ENCODE results near the gene MMP23B. TPM values are rescaled to one million over a fixed set of nuclear protein-coding genes. Genes with fewer than 3 reads are reported as not detected.
A peak's percentile ranks its signal among the peaks of the same experiment; 100 is the strongest.

Gene MMP23B
- total RNA-seq, 1 donor from 2014 or later, result 4.7 TPM

- Histone ChIP-seq H4K20me1 (ENCODE audit: low read depth) (peaks cover 14% of the 10 kb centered on the region), H3K9me3 (ENCODE audit: low read depth) (no peaks in the 10 kb centered on the region), H3K36me3 (no peaks in the 10 kb centered on the region), H2AFZ (replicated peaks) (no peak overlapping the region), H3K27ac (no peak overlapping the region), H3K9ac (no peak overlapping the region), H3K4me3 (no peak overlapping the region), H3K27me3 (peaks cover 38% of the 10 kb centered on the region), H3K4me2 (no peak overlapping the region), H3K4me1 (peaks cover 4% of the 10 kb centered on the region), H3F3A (ENCODE audit: low read depth) (peaks cover 4% of the 10 kb centered on the region), H3K79me2 (ENCODE audit: low read depth) (no peaks in the 10 kb centered on the region)
- H3K27me3 Mint-ChIP-seq (ENCODE audit: insufficient read depth, low read depth), result peaks cover 6% of the 10 kb centered on the region
- H3K4me1 Mint-ChIP-seq, result peaks cover 2% of the 10 kb centered on the region
- TF ChIP-seq EZH2 (IDR thresholded peaks at IDR 0.05) (no peak), EZH2phosphoT487 (IDR thresholded peaks at IDR 0.05) (no peak)
- TF ChIP-seq, protein P1, sequence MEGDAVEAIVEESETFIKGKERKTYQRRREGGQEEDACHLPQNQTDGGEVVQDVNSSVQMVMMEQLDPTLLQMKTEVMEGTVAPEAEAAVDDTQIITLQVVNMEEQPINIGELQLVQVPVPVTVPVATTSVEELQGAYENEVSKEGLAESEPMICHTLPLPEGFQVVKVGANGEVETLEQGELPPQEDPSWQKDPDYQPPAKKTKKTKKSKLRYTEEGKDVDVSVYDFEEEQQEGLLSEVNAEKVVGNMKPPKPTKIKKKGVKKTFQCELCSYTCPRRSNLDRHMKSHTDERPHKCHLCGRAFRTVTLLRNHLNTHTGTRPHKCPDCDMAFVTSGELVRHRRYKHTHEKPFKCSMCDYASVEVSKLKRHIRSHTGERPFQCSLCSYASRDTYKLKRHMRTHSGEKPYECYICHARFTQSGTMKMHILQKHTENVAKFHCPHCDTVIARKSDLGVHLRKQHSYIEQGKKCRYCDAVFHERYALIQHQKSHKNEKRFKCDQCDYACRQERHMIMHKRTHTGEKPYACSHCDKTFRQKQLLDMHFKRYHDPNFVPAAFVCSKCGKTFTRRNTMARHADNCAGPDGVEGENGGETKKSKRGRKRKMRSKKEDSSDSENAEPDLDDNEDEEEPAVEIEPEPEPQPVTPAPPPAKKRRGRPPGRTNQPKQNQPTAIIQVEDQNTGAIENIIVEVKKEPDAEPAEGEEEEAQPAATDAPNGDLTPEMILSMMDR (IDR thresholded peaks at IDR 0.05), result no peak
- no peak overlapping the region for H3K4me3 Mint-ChIP-seq
- no peaks in the 10 kb centered on the region for H3K36me3 Mint-ChIP-seq
- no peaks in the 10 kb centered on the region for H3K9me3 Mint-ChIP-seq
- no peak overlapping the region for H3K27ac Mint-ChIP-seq
- peak; percentile 44 for DNase-seq (ENCODE audit: low spot score)
Observed at GRCh38 chr1:1628754-1629429, 3.1 kb upstream of the MMP23B start.

DNA sequence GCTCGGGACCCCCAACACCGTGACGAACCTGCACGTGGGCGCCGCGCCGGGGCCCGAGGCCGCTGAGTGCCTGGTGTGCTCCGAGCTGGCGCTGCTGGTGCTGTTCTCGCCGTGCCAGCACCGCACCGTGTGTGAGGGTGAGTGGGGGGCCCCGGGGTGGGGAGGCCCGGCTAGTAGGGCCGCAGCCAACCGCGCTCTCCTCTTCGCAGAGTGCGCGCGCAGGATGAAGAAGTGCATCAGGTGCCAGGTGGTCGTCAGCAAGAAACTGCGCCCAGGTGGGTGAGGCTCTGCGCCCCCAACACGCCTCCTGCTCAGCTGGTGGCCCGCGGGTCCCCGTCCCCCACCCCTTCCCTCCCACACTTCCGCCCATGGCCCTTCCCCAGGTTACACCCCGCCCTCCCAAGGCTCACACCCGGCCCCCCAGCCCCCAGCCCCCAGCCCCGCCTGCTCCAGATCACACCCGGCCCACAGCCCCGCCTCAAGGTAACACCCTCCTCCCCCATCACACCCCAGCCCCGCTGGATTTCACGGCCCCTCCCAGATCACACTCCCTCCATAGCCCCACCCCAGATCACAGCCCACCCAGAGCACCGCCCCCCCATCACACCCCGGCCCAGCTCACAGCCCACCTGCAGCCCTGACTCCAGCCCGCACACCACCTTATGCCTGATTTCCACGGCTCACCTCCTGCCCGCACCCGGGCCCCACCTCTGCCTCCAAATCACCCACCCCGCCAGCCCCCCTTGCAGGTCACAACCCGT, 2.4 kb upstream of the MMP23B start:
- Histone ChIP-seq H3K9me3 (ENCODE audit: low read depth) (no peaks in the 10 kb centered on the region), H3K27me3 (peaks cover 38% of the 10 kb centered on the region), H3K4me1 (peaks cover 4% of the 10 kb centered on the region), H3F3A (ENCODE audit: low read depth) (peaks cover 4% of the 10 kb centered on the region), H4K20me1 (ENCODE audit: low read depth) (peaks cover 14% of the 10 kb centered on the region), H3K27ac (no peak overlapping the region), H3K9ac (no peak overlapping the region), H3K4me3 (no peak overlapping the region), H3K79me2 (ENCODE audit: low read depth) (no peaks in the 10 kb centered on the region), H3K4me2 (no peak overlapping the region), H2AFZ (replicated peaks) (no peak overlapping the region), H3K36me3 (no peaks in the 10 kb centered on the region)
- no peaks in the 10 kb centered on the region for H3K9me3 Mint-ChIP-seq
- H3K36me3 Mint-ChIP-seq, result no peaks in the 10 kb centered on the region
- H3K4me1 Mint-ChIP-seq, result peaks cover 2% of the 10 kb centered on the region
- TF ChIP-seq, protein P1 (IDR thresholded peaks at IDR 0.05), result no peak
- TF ChIP-seq EZH2phosphoT487 (IDR thresholded peaks at IDR 0.05) (no peak), EZH2 (IDR thresholded peaks at IDR 0.05) (no peak)
- DNase-seq (ENCODE audit: low spot score), result no peak
- H3K27me3 Mint-ChIP-seq (ENCODE audit: insufficient read depth, low read depth), result peaks cover 6% of the 10 kb centered on the region
- H3K27ac Mint-ChIP-seq, result no peak overlapping the region
- H3K4me3 Mint-ChIP-seq, result no peak overlapping the region

GRCh38 chr1:1630191-1630964, 1.6 kb upstream of the MMP23B start:
- Histone ChIP-seq H3K4me3 (no peak overlapping the region), H3K79me2 (ENCODE audit: low read depth) (no peaks in the 10 kb centered on the region)
- peaks cover 6% of the 10 kb centered on the region for H3K27me3 Mint-ChIP-seq (ENCODE audit: insufficient read depth, low read depth)

More at GRCh38 chr1:1630191-1630964, 1.6 kb upstream of the MMP23B start:
- no peaks in the 10 kb centered on the region for H3K36me3 Mint-ChIP-seq
- no peak overlapping the region for H3K4me3 Mint-ChIP-seq
- Histone ChIP-seq H3K27me3 (peaks cover 38% of the 10 kb centered on the region), H3K4me1 (peaks cover 4% of the 10 kb centered on the region), H3K36me3 (no peaks in the 10 kb centered on the region), H3F3A (ENCODE audit: low read depth) (peaks cover 4% of the 10 kb centered on the region), H3K9me3 (ENCODE audit: low read depth) (no peaks in the 10 kb centered on the region), H4K20me1 (ENCODE audit: low read depth) (peaks cover 14% of the 10 kb centered on the region), H3K4me2 (peak overlapping the region; percentile 31), H2AFZ (replicated peaks) (no peak overlapping the region), H3K9ac (no peak overlapping the region), H3K27ac (no peak overlapping the region)
- TF ChIP-seq EZH2phosphoT487 (IDR thresholded peaks at IDR 0.05) (peak; percentile 30), EZH2 (IDR thresholded peaks at IDR 0.05) (peak; percentile 73)
- TF ChIP-seq, protein P1 (IDR thresholded peaks at IDR 0.05), result no peak
- H3K27ac Mint-ChIP-seq, result no peak overlapping the region
- no peaks in the 10 kb centered on the region for H3K9me3 Mint-ChIP-seq
- peak; percentile 78 for DNase-seq (ENCODE audit: low spot score)
- peaks cover 2% of the 10 kb centered on the region for H3K4me1 Mint-ChIP-seq
